ENCODE measurements around the gene MZT2B.
A peak's percentile ranks its signal among the peaks of the same experiment; 100 is the strongest.
"Not testable (repeated sequence)": the region's sequence is repeated elsewhere in the genome, so short reads cannot be mapped to it uniquely, and the experiment has no call there.

The MZT2B gene

DNA sequence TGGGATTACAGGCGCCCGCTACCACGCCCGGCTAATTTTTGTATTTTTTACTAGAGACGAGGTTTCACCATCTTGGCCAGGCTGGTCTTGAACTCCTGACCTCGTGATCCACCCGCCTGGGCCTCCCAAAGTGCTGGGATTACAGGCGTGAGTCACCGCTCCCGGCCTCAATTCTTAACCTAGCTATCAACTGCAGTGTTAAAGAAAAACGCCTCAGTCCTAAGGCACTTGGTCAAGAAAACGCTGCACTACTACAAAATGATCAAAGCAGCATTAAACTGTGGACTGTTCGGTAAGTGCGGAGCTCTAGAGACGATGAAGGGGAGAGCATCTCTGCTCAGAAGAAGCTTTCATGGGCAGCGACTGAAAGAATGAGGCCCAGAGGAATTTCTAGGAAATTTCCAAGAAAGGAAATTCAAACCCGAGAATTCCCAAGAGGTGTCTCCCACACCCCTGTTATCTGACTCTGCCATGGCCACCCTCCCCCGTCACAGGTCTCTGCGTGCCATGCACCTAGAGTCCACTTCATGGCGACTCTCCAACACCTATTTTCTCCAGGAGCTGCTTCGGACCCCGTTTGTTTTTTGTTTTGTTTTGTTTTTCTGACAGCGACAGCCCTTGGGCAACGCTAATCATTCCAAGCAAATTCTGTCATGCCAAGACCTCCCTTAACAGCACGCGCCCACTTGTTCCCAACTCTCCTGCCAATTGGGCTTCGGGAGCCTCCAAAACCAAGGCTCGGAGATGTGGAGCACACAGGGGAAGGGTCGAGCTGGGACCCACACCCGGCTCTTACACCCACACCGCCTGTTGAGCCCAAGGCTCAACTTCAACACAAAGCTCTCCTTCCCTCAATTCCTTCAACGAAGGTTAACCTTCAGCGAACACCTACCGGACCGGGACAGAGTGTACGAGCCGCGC, 1.4 kb upstream of the MZT2B start:
- not testable (repeated sequence) for DNase-seq (ENCODE audit: low read depth)

DNA sequence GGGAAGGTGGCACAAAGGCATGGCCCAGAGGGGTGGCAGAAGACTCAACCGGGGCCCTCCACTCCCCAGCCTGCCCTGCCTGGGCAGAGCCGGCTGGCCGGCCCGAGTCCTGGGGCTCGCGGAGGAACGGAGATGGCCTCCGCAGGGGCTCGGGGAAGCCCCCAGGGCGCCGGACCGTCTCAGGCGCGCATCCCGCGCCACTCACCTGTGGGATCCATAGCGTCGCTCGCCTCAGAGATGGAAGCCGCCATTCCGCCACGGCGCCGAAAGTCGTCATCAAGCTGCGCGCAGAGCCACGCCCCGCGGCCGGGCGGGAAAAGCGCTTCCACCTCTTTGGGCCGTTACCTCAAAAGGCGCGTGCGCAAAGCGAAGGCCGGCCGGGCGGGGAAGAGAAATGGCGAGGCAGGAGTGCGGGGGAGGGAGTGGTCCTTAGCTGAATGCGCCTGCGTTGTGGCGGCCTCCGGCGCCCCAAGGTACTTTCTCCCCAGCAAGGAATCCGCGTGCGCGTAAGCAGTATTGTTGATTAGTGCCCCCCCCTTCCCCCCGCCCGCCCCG, 660 bp upstream of the MZT2B start, which contains the start of gene SMPD4:
Gene SMPD4 (minus strand): TSS at position 278 of the 555 bp plus-strand sequence. CDS start 5,010 bp downstream, outside the sequence.
- peak; percentile 97 for DNase-seq (ENCODE audit: low read depth)

DNA sequence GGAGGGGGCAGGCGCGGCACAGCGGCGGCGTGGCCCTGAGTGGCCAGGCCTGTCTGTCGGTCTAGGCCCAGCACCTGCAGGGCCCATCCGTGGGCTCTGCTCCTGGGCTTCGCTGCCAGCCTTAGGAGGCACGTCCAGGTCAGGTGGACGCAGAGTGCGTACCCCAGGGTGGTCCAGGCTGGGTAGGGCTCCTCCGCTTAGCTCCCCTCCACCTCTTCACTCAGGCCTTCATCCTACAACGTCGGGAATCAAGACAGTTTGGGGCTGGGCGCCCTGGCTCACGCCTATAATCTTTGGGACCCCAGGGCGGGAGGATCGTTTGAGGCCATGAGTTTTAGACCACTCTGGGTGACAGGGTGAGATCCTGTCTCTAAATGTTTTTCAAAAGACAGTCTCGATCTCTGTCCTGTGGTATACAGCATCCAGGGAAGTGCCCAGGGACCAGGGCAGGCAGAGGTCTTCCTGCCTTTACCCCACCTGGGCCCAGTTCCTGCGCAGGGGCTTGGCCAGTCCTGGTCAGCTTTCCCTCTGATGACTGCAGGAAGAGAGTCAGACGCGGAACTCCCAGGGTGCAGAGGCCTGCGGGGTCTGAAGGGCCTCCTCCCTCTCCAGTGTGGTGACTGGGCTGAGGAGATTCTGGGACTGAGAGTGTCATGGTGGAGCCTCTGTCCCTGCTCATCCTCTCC, 907 bp downstream of the MZT2B start:
- not testable (repeated sequence) for DNase-seq (ENCODE audit: low read depth)

DNA sequence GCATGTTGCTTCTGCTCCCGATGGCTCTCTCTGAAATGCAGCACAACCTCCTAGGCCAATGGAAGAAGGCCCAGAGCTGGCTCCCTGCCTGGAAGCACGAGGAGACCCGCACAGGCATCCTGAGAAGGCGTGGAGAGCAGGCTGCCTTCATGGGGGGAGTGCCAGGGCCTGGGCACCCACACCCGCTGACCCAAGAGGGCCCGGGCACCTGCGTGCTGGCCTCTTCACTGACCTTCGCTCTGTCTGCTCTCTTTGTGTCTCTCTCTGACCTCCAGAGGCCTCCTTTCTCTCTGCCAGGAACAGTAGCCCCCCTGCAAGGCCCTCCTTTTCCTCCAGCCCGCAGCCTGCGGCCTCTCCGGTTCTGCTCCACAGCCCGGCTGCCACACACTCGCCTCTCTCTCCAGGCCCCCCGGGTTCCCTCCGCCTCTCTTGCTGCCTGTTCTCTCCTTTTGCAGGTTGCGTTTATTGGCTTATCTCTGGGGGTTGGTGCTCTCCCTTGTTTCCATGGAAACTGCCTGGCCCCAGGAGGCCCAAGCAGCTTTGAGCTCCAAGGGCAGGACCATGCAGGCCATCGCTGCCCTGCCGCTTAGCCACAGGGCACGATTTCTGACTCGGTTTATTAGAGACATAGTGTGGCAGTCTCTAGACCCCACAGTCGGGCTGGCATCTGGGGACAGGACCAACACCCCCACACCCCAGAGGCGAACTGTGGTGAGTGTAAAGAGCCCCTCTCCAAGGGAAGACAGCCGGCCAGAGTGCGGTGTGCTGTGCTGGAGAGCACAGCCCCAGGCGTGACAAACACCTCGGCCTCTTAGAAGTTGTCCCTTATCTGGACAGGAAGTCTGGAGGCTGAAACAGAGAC, 1.7 kb downstream of the MZT2B start:
- DNase-seq (ENCODE audit: low read depth), result no peak

DNA sequence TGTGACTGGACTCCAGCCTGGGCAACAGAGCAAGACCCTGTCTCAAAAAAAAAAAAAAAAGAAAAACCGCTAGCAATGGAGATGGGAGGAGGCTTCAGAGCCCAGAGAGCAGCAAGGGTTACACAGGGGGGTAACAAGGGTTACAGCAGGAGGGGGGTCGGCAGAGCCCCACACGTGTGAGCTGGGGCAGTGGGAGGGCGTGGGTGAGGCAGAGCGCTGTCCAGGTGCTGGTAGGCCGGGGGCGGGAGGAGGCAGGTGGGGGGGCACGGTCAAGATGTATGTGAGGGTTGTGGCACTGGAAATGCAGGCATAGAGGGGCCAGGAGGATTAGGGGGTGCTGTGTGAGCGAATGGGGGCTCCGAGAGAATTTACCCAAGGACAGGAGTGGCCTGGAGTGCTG, 3.4 kb downstream of the MZT2B start:
- DNase-seq (ENCODE audit: low read depth), result no peak

DNA sequence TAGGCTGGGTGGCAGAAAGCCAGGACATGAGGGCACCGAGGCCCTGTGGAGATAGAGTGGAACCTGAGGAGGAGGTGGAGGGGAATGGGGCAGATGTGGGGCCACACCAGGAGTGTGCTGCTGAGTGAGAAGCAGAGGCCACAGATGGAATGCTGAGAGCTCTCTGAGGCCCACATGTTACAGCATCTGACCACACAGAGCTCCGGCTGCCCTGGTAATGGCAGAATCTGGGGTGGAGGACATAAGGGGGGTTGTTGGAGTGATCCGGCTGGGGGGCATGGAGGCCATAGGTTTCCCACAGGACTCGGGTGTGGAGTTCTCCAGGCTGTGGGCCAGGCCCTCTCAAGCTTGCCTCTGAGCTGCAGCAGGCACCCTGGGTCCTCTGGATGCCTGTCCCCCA, 3.8 kb downstream of the MZT2B start:
- no peak for DNase-seq (ENCODE audit: low read depth)

DNA sequence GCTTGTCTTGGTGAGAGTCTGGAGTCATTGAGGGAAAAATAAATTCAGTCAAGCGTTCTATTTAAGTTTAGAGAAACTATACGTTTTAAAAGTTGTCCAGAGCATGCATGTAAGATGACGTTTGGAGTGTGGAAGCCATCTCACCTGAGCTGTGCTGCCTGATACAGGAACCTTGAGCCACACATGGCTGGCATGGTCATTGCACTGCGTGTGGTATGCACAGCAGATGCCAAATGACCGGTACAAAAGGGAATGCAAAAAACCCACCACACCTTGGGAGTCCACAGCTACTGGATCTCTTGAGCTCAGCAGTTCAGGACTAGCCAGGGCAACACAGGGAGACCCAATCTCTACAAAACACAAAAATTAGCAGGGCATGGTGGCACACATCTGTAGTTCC, 4.3 kb downstream of the MZT2B start:
- no peak for DNase-seq (ENCODE audit: low read depth)

DNA sequence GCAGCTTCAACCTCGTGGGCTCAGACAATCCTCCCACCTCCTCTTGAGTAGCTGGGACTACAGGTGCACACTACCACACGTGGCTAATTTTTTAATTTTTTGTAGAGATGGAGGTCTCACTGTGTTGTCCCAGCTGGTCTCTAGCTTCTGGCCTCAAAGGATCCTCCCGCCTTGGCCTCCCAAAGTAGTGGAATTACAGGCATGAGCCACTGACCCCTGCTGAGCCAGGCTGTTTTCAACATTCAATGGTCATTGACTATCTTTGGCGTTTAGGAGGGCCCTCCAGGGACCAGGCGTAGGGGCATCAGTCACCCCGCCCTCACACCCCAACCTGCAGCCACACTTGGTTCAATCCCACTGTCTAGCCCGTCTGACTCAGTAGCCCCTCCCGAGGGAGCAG, 5.2 kb downstream of the MZT2B start:
- DNase-seq (ENCODE audit: low read depth), result no peak

DNA sequence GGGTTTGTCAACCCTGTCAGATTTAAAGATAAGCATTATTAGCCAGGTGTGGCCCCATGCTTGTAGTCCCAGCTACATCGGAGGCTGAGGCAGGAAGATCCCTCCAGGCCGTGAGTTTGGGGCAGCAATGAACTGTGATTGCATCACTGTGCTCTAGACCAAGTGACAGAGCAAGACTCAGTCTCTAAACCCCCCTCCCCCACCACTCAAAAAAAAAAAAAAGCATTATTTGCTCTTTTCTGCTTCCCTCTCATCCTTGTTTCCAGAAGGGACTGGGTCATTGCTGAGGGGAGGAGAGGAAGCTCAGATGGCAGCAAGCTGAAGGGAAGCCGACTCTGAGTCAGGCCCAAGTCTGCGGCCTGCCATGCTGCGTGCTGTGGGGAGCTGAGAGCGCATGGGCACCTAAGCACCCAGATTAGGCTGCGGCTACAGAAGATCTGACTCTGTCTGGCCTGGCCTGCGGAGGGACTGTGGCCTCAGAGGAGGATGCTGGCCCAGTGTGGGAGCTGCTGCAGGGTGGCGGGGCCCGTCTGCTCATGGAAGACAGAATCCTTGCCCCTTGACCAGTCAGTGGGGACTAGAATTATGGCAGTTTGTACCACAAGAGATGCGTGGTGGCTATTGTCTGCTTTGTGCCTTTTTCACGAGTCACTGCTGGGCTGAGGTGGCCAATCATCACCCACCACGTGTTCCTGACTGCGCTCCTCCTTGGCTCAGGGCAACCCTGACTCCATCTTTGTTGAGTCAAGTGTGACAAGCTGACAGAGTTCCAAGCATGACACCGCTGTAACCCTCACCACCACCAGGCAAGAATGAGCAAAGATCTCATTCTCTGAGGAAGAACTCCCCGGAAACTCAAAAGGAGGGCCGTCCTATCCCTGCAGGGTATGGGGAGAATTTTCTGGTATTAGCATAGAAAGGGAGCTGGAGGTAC, 6.1 kb downstream of the MZT2B start:
- not testable (repeated sequence) for DNase-seq (ENCODE audit: low read depth)

DNA sequence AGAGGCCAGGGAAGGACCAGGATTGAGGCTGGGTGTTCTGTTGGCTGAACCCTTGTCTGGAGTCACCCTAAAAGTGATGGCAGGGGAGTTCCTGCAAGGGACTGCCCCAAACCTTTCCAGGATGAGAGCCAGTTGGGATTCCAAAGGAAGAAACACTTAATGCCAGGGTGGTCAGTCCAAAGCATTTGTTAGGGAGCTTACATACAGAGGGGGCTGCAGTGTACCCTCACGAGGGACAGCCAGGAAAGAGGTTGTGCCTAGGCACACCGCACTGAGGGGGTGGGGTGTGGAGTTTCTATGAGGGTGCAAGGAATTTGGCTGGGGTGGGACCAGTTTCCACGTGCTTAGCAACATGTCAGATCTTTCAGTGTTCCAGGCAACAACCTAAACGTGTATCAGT, 6.9 kb downstream of the MZT2B start:
- not testable (repeated sequence) for DNase-seq (ENCODE audit: low read depth)

DNA sequence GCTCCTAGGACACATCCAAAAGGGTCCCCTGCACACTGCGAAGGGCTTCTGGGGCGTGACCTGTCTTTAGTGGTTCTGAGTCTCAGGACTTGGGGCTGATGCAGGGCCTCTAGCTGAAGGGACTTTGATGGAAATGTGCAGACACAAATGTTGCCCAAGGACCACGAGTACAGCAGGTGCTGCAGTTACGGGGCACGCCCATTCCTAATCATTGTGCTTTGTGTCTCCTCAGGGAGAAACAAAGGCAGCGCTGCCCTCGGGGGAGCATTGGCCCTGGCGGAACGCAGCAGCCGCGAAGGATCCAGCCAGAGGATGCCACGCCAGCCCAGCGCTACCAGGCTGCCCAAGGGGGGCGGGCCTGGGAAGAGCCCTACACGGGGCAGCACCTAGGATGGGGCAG, 8.2 kb downstream of the MZT2B start:
- DNase-seq (ENCODE audit: low read depth), result no peak

DNA sequence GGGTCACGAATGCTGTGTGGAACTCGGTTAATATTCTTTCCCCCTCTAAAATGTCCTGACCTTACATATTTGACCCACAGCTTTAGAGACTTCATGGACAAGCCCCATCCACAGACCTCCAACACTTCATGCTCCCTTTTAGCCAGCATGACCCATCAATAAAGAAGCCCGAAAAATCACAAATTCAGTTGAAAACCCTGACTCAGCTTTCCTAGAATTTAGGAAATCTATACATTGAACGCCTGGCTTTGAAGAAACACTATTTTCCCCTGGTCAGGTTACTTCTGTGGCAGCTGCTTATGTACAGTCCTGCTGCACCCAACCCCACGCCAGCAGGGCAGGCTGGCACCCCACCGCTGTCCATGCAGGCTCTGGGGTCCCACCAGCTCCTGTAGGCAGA, 9.3 kb downstream of the MZT2B start:
- DNase-seq (ENCODE audit: low read depth), result not testable (repeated sequence)

DNA sequence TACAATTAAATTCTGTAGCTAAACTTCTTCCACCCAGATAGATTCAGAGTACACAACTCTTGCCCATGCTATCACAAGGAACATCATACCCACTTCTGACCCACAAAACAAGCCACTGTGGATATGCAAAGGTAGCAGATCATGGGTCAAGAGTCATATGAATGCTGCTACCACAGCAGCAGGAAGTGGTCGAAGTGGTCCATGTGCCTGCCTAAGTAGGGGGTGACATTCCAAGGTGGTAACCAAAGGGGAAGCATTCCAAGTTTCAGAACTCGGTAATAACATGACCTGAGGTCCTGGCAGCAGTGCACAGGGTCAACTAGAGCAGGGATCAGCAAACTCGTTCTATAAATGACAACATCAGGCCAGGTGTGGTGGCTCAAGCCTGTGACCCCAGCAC, 10.4 kb downstream of the MZT2B start:
- not testable (repeated sequence) for DNase-seq (ENCODE audit: low read depth)

DNA sequence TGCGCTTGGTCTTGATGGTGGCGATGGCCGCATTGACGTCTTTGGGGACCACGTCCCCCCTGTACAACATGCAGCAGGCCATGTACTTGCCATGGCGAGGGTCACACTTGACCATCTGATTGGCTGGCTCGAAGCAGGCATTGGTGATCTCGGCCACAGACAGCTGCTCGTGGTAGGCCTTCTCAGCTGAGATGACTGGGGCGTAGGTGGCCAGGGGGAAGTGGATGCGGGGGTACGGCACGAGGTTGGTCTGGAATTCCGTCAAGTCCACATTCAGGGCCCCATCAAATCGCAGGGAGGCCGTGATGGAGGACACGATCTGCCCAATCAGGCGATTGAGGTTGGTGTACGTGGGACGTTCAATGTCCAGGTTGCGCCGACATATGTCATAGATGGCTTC, 11.8 kb downstream of the MZT2B start:
- not testable (repeated sequence) for DNase-seq (ENCODE audit: low read depth)

DNA sequence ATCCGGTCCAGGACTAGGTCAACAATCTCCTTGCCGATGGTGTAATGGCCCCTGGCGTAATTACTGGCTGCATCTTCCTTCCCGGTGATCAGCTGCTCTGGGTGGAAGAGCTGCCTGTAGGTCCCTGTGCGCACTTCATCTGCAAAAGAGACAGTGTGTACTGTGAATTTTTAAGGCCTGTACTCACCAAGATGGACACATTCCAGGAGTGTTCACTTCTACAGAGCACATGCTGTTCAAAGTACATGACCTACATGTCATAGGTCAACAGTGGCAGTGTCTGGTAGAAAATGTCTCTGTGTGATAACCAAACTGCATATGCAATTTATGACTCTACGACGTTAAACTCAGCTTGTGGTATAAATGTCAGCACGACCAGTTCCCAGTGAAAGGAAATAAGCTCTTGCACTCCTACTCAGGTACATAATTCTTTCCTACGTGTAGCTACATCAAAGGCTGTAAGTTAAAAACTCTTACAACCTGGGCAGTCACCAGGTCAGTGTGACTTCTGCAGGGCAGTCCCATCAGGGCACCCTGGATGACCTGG, 13.1 kb downstream of the MZT2B start:
- DNase-seq (ENCODE audit: low read depth), result not testable (repeated sequence)

DNA sequence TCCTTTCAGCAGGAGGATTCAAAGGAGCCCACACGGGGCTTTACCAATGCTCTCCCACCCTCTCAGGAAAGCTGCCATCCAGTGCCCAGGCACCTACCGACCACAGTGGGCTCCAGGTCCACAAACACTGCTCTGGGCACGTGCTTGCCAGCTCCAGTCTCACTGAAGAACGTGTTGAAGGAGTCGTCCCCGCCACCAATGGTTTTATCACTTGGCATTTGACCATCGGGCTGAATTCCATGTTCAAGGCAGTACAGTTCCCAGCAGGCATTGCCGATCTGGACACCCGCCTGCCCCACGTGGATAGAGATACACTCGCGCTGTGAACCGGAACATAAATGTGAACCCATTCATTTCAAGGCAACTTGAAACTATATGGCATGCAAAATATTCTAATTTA, 14.0 kb downstream of the MZT2B start:
- not testable (repeated sequence) for DNase-seq (ENCODE audit: low read depth)

DNA sequence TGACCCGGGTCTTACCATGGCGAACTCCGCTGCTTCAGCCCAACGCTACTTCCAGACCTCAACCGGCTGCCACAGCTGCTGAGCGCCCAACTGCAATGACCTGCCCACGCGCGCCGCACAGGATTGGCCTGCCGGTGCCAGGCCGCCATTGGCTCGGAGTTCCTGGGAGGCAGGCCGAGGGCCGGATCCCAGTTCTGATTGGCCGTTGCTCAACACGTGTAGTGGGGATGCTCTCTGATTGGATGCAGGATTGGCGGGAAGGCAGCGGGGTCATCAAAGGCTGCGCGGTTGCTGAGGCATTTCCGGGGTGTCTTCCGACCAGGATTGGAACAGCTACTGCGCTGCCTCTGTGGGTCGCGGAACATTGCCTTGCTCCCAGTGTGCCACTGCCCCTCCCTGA, 16.3 kb downstream of the MZT2B start, which contains the start of gene TUBA3E:
Gene TUBA3E (minus strand): TSS at position 97 of the 400 bp plus-strand sequence. CDS start 79 bp downstream, at position 18.
- no peak for DNase-seq (ENCODE audit: low read depth)

DNA sequence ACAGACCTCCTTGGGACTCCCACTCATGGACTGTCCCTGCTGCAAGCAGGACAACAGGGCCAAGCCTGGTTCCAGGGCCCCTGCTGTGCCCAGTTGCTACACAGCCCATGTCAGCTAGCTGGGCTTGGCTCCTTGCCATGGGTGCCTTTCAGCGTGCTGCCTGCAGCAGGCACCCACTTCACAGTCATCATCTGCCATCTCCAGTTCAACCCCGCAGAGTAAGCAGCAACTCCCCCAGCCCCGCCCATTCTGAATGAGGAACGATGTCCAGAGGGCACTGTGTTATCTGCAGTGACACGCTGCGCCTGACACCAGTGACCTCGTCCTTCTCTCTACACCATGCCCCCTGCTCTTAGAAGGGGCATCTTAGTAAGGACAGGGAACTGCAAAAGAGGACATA, 20.5 kb downstream of the MZT2B start:
- not testable (repeated sequence) for DNase-seq (ENCODE audit: low read depth)

DNA sequence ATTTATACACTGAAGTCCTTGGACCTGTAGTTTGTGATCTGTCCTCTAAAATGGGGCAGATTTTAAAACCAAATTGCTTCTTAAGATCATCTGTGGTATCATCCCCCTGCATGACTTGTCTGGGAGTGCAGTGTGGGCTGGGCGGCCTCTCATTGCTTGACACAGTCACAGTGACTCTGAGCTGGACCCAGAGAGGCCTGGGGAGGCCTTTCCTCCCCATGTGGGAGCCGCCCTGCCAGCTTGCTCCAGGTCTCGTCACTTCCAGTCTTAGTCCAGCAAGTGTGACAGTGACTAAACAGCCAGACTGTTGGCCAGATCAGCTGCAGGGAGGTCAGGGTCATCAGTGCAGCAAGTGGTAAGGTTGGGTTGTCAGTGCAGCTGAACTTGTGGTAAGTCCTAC, 21.1 kb downstream of the MZT2B start:
- not testable (repeated sequence) for DNase-seq (ENCODE audit: low read depth)

DNA sequence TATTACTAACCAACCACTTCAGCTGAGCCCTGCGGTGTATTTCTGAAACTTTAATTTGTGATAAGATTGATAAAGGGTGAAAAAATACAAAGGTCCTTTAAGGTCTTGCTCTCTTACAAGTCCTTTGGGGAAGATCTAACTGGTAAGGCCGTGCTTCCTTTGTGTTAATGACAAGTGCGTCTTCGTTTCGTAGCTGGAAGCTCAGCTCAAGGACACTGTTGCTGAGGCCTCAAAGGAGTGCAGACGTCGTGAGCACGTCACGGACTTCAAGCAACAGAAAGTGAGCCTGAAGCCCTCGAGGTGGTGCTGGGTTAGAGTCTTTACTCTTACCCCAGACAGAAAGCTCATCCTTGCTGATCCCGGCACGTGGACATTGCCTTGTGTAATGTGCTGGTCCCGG, 25.0 kb downstream of the MZT2B start:
- DNase-seq (ENCODE audit: low read depth), result not testable (repeated sequence)

Measured in activated T-helper 1 cell treated with Interleukin-2 at 50 U/mL for 16 hours (primary cell).